Measurements from ENCODE around the gene VWCE. TPM values are rescaled to one million over a fixed set of nuclear protein-coding genes. Genes with fewer than 3 reads are reported as not detected.
"Not testable (repeated sequence)": the region's sequence is repeated elsewhere in the genome, so short reads cannot be mapped to it uniquely, and the experiment has no call there.

Gene VWCE
- total RNA-seq, 1 experiment from 2014 or later = 8.0 TPM

- DNase-seq (ENCODE audit: low spot score); BruUV-seq (replicated peaks); H3K9me3 ChIP-seq (ENCODE audit: low read depth, low read length, poor library complexity, severe bottlenecking); CTCF ChIA-PET; H3K27me3 ChIP-seq (replicated peaks; ENCODE audit: insufficient read depth, low read depth, low read length, poor library complexity); intact Hi-C loops (cut with micrococcal nuclease; ENCODE audit: unreplicated experiment); POLR2A ChIA-PET (ENCODE audit: low non-redundant PET); H3K4me1 ChIP-seq (ENCODE audit: insufficient read depth, low read length, poor library complexity, severe bottlenecking); H3K4me3 ChIP-seq (ENCODE audit: low read depth, low read length, poor library complexity, severe bottlenecking); H3K36me3 ChIP-seq (ENCODE audit: insufficient read depth, low read length, poor library complexity, severe bottlenecking); H3K27ac ChIP-seq (ENCODE audit: low read depth, low read length, poor library complexity, severe bottlenecking): not testable (repeated sequence)
Observed at GRCh38 chr11:61219016-61219415, 76.1 kb downstream of the VWCE start.

GRCh38 chr11:61218306-61218705 lies 76.8 kb downstream of the VWCE start:
- H3K36me3 ChIP-seq (ENCODE audit: insufficient read depth, low read length, poor library complexity, severe bottlenecking); H3K9me3 ChIP-seq (ENCODE audit: low read depth, low read length, poor library complexity, severe bottlenecking); H3K27me3 ChIP-seq (replicated peaks; ENCODE audit: insufficient read depth, low read depth, low read length, poor library complexity); H3K27ac ChIP-seq (ENCODE audit: low read depth, low read length, poor library complexity, severe bottlenecking); BruUV-seq (replicated peaks); DNase-seq (ENCODE audit: low spot score); intact Hi-C loops (cut with micrococcal nuclease; ENCODE audit: unreplicated experiment); POLR2A ChIA-PET (ENCODE audit: low non-redundant PET); CTCF ChIA-PET; H3K4me1 ChIP-seq (ENCODE audit: insufficient read depth, low read length, poor library complexity, severe bottlenecking); H3K4me3 ChIP-seq (ENCODE audit: low read depth, low read length, poor library complexity, severe bottlenecking): not testable (repeated sequence)

DNA sequence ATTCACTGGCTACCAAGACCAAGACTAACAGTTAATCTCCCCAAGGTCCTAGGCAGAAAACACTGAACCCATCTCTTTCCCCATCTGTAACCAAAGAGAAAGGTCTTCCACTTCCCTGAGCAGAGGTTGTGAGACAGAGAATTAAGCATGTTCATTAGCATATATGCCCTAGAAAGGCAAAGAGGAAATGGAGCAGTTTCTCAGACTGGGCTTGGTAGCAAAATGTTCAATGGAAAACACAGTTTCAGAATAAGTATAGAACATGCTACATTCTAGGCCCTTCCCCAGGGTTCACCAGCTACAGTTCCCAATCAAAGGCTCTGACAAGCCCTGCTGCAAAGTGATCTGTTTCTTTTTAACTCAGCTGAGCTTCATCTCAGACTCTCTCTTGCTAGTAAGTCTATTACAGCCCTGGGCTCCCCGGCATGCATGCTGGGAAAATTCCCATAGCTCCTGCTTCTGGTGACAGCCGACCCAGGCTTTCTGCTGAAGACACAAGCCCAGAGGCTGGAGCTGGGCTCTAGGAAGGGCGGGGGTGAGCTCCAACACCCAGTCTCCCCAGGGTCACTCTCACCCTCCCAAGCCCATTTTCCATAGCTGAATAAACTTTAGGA lies 81.3 kb downstream of the VWCE start:
- H3K36me3 ChIP-seq (ENCODE audit: insufficient read depth, low read length, poor library complexity, severe bottlenecking); BruUV-seq (replicated peaks); intact Hi-C loops (cut with micrococcal nuclease; ENCODE audit: unreplicated experiment); H3K9me3 ChIP-seq (ENCODE audit: low read depth, low read length, poor library complexity, severe bottlenecking); DNase-seq (ENCODE audit: low spot score); POLR2A ChIA-PET (ENCODE audit: low non-redundant PET); CTCF ChIA-PET; H3K27me3 ChIP-seq (replicated peaks; ENCODE audit: insufficient read depth, low read depth, low read length, poor library complexity); H3K4me1 ChIP-seq (ENCODE audit: insufficient read depth, low read length, poor library complexity, severe bottlenecking); H3K4me3 ChIP-seq (ENCODE audit: low read depth, low read length, poor library complexity, severe bottlenecking); H3K27ac ChIP-seq (ENCODE audit: low read depth, low read length, poor library complexity, severe bottlenecking): not testable (repeated sequence)

DNA sequence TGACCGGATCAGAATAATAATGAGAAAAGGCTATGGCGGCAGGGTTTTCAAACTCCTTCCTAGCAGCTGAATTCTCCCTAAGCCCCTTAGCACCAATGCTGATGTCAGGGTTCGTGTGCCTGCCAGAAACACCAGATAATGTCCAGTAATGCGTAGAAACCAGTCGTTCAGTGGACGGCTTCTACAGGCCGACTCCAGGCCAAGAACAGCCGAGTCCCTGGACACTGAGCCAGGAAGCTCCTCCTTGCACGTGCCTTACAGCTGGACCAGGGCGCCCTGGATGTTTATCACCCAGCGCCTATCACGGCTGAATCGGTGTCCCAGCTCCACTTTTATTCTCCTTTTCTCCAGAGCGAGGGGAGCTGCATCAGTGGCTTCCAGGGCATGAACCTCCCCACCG lies 82.9 kb downstream of the VWCE start:
- H3K4me1 ChIP-seq (ENCODE audit: insufficient read depth, low read length, poor library complexity, severe bottlenecking); POLR2A ChIA-PET (ENCODE audit: low non-redundant PET); H3K27ac ChIP-seq (ENCODE audit: low read depth, low read length, poor library complexity, severe bottlenecking); H3K4me3 ChIP-seq (ENCODE audit: low read depth, low read length, poor library complexity, severe bottlenecking); BruUV-seq (replicated peaks); H3K9me3 ChIP-seq (ENCODE audit: low read depth, low read length, poor library complexity, severe bottlenecking); H3K36me3 ChIP-seq (ENCODE audit: insufficient read depth, low read length, poor library complexity, severe bottlenecking); intact Hi-C loops (cut with micrococcal nuclease; ENCODE audit: unreplicated experiment); DNase-seq (ENCODE audit: low spot score); H3K27me3 ChIP-seq (replicated peaks; ENCODE audit: insufficient read depth, low read depth, low read length, poor library complexity); CTCF ChIA-PET: not testable (repeated sequence)

DNA sequence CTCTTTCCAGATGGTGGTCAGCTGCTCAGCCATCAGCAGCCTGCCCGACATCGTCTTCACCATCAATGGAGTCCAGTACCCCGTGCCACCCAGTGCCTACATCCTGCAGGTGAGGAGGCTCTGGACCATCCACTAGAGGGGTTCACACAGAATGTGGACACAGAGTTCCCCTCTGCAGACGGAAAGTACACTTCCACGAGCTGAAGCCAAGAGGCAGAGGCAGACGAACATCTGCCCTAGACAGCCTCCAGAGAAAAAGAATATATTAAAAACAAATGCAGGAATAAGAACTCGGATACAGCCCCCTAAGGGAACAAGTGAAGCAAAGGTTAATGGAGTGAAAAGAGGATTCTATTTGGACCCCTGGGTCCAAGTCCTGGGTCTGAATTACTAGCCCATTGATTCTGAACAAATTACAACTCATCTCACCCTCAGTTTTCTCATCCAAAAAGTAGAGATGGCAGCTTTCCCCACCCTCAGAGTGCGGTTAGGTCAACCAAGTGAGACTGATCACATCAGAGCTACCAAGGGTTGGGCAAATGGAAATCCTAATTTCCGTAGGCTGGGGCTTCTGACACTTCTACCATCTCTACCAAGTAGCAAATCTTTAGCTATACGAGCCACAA lies 83.7 kb downstream of the VWCE start:
- H3K4me3 ChIP-seq (ENCODE audit: low read depth, low read length, poor library complexity, severe bottlenecking); H3K27ac ChIP-seq (ENCODE audit: low read depth, low read length, poor library complexity, severe bottlenecking); H3K27me3 ChIP-seq (replicated peaks; ENCODE audit: insufficient read depth, low read depth, low read length, poor library complexity); BruUV-seq (replicated peaks); POLR2A ChIA-PET (ENCODE audit: low non-redundant PET); DNase-seq (ENCODE audit: low spot score); H3K36me3 ChIP-seq (ENCODE audit: insufficient read depth, low read length, poor library complexity, severe bottlenecking); H3K9me3 ChIP-seq (ENCODE audit: low read depth, low read length, poor library complexity, severe bottlenecking); H3K4me1 ChIP-seq (ENCODE audit: insufficient read depth, low read length, poor library complexity, severe bottlenecking); CTCF ChIA-PET; intact Hi-C loops (cut with micrococcal nuclease; ENCODE audit: unreplicated experiment): not testable (repeated sequence)

- H3K27ac ChIP-seq (ENCODE audit: low read depth, low read length, poor library complexity, severe bottlenecking); BruUV-seq (replicated peaks); H3K4me1 ChIP-seq (ENCODE audit: insufficient read depth, low read length, poor library complexity, severe bottlenecking); H3K27me3 ChIP-seq (replicated peaks; ENCODE audit: insufficient read depth, low read depth, low read length, poor library complexity); DNase-seq (ENCODE audit: low spot score); H3K36me3 ChIP-seq (ENCODE audit: insufficient read depth, low read length, poor library complexity, severe bottlenecking); CTCF ChIA-PET; H3K9me3 ChIP-seq (ENCODE audit: low read depth, low read length, poor library complexity, severe bottlenecking); intact Hi-C loops (cut with micrococcal nuclease; ENCODE audit: unreplicated experiment); POLR2A ChIA-PET (ENCODE audit: low non-redundant PET); H3K4me3 ChIP-seq (ENCODE audit: low read depth, low read length, poor library complexity, severe bottlenecking): not testable (repeated sequence)
Observed at GRCh38 chr11:61210629-61211028, 84.5 kb downstream of the VWCE start.

Other genes starting within 250 kb of the VWCE start
- not detected in 2 replicates for gene CD5, start 192.8 kb downstream of the VWCE start, total RNA-seq (2021)
- gene VPS37C, start 133.9 kb downstream of the VWCE start, total RNA-seq (2021) = 29.7 and 32.7 TPM in 2 replicates
- not detected in 2 replicates for gene PGA3, start 91.8 kb downstream of the VWCE start, total RNA-seq (2021)
- gene PGA4, start 73.0 kb downstream of the VWCE start, total RNA-seq (2021) = not detected in 2 replicates
- not detected in 2 replicates for gene PGA5, start 54.1 kb downstream of the VWCE start, total RNA-seq (2021)
- gene DDB1, start 37.8 kb upstream of the VWCE start, total RNA-seq (2021) = 305 and 307 TPM in 2 replicates
- 82.3 and 94.2 TPM in 2 replicates for gene TKFC, start 37.9 kb upstream of the VWCE start, total RNA-seq (2021)
- gene CYB561A3, start 66.6 kb upstream of the VWCE start, total RNA-seq (2021) = 42.1 and 54.7 TPM in 2 replicates
- 58.8 and 82.8 TPM in 2 replicates for gene TMEM138, start 67.1 kb upstream of the VWCE start, total RNA-seq (2021)
- 11.5 and 11.6 TPM in 2 replicates for gene TMEM216, start 97.3 kb upstream of the VWCE start, total RNA-seq (2021)
- gene CPSF7, start 134.7 kb upstream of the VWCE start, total RNA-seq (2021) = 160 and 162 TPM in 2 replicates
- gene SDHAF2, start 134.8 kb upstream of the VWCE start, total RNA-seq (2021) = 46.6 and 49.1 TPM in 2 replicates
- gene LRRC10B, start 213.4 kb upstream of the VWCE start, total RNA-seq (2021) = 17.3 and 17.4 TPM in 2 replicates

All from A673 (cell line).